Activated T-helper 2 cell treated with anti-CD3 and anti-CD28 coated beads, Interferon-gamma antibody, Interleukin-2, Interleukin-4, amounts not matched to agents 10 μg/mL and 5 μg/mL and 100 μg/mL, durations not matched to agents 14 hours and 24 hours and 36 hours (primary cell): ENCODE results near the gene OR2C1. TPM values are rescaled to one million over a fixed set of nuclear protein-coding genes. Genes with fewer than 3 reads are reported as not detected.

Experiments
- DNase-seq: peaks from one replicate; pipeline ENCODE4 v3.0.0; 2021; ENCODE audit warnings: low spot score
- H3K27ac Mint-ChIP-seq: one replicate; pipeline ENCODE4 v1.8.0; 2021; ENCODE audit warnings: mixed read lengths
- H3K27me3 Mint-ChIP-seq: one replicate; pipeline ENCODE4 v1.8.0; 2021; ENCODE audit warnings: low read depth, mixed read lengths
- H3K36me3 Mint-ChIP-seq: one replicate; pipeline ENCODE4 v1.8.0; 2021; ENCODE audit warnings: low read depth, mixed read lengths
- H3K4me1 Mint-ChIP-seq: one replicate; pipeline ENCODE4 v1.8.0; 2021; ENCODE audit warnings: low read depth, mixed read lengths
- H3K4me3 Mint-ChIP-seq: one replicate; pipeline ENCODE4 v1.8.0; 2021; ENCODE audit warnings: low read depth, mild to moderate bottlenecking, moderate library complexity, mixed read lengths
- H3K9me3 Mint-ChIP-seq: one replicate; pipeline ENCODE4 v1.8.0; 2021; ENCODE audit warnings: mixed read lengths
- intact Hi-C: fragments of 100-400 bp; cut with micrococcal nuclease; formaldehyde crosslinking; loops from one replicate; pipeline ENCODE4 v1.15.1; 2023
- total RNA-seq: library from RNA; stranded (reverse); gene quantifications from 2 replicates; pipeline ENCODE4 v1.2.3, GENCODE V29; 2022

The OR2C1 gene
- total RNA-seq = not detected in 2 replicates

DNA sequence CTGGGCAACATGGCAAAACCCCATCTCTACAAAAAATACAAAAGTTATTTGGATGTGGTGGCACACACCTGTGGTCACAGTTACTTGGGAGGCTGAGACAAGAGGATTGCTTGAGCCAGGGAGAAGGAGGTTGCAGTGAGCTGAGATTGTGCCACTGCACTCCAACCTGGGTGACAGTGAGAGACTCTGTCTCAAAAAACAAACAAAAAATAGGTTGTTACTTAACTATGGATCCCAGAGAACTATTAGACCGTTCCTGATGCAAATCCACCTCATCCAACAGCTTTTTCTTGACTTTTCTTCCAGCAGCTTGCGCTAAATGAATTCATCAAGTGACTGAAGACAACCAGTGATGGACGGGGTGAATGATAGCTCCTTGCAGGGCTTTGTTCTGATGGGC is at the start of gene OR2C1:
Gene OR2C1 (plus strand): TSS at position 301 of the 400 bp plus-strand sequence. CDS start 52 bp downstream, at position 353.
- intact Hi-C loops = no loop called here
- H3K27ac Mint-ChIP-seq = no peak within 1 kb of the TSS
- no peaks in the 10 kb centered on the region for H3K27me3 Mint-ChIP-seq
- peaks cover 38% of the 10 kb centered on the region for H3K9me3 Mint-ChIP-seq
- no peaks in the 10 kb centered on the region for H3K4me1 Mint-ChIP-seq
- H3K4me3 Mint-ChIP-seq = no peak within 1 kb of the TSS
- H3K36me3 Mint-ChIP-seq = no peaks in the 10 kb centered on the region
- DNase-seq = no peak

DNA sequence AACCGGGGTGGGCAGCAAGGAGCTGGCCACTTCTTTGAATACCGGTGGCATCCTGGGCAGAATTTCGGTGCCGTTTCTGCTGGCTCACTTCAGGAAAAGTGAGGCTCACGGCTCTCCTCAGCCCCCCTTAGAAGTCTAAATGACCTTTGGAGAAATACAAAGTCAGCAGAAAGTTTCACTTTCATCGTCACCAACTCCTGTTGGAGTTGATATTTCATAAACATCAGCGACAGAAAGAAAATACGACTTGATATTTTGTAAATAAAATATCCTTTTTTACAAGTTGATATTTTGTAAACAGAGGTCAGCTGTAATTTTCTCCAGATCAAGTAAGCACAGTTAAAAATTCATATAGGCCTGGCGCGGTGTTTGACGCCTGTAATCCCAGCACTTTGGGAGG is 49.6 kb upstream of the OR2C1 start:
- Mint-ChIP-seq H3K27me3 (no peaks in the 10 kb centered on the region), H3K36me3 (peaks cover 80% of the 10 kb centered on the region), H3K4me1 (peaks cover 8% of the 10 kb centered on the region), H3K4me3 (peak overlapping the region; percentile 77), H3K9me3 (peaks cover 64% of the 10 kb centered on the region), H3K27ac (peak overlapping the region; percentile 78)
- DNase-seq = no peak
- intact Hi-C loops = no loop called here

DNA sequence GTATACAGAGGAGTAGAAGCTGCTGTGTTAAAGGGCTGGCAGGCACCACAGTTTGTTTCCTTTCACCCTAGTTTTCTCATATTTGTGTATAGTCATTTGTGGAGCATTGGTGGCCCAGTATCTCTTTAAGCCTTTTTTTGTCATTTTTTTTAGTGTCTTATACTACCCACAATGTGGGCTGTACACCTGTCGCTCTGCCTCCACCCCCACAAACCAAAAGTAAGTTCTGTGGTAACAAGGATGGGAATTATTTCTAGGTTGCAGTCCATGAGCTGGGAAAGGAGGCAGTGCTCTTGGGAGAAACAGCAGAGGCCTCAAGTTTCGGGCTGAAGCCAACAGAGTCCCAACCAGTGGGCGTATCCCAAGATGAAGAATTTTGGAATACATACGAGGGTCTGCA is 44.2 kb upstream of the OR2C1 start:
- no peak for DNase-seq
- intact Hi-C loops = no loop called here
- Mint-ChIP-seq H3K4me3 (no peak overlapping the region), H3K27me3 (no peaks in the 10 kb centered on the region), H3K9me3 (peaks cover 84% of the 10 kb centered on the region), H3K4me1 (no peaks in the 10 kb centered on the region), H3K27ac (no peak overlapping the region), H3K36me3 (peaks cover 100% of the 10 kb centered on the region)

DNA sequence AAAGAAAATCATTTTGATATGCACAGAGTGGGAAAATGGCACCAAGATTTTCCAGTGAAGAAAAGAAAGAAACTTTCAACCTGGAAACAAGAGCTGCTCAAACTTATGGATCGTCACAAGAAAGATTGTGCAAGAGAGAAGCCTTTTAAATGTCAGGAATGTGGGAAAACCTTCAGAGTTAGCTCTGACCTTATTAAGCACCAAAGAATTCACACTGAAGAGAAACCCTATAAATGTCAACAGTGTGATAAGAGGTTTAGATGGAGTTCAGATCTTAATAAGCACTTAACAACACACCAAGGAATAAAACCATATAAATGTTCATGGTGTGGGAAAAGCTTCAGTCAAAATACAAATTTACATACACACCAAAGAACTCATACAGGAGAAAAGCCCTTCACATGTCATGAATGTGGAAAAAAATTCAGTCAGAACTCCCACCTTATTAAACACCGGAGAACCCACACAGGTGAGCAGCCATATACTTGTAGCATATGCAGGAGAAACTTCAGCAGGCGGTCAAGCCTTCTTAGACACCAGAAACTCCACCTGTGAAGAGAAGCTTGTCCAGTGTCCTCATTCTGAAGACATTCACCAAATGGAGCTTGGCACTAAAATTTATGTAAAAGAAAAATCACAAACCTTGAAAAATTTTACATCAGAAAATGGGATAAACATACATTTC is 38.2 kb upstream of the OR2C1 start:
- no peak for DNase-seq
- H3K36me3 Mint-ChIP-seq = peaks cover 78% of the 10 kb centered on the region
- H3K4me3 Mint-ChIP-seq = no peak overlapping the region
- H3K27ac Mint-ChIP-seq = no peak overlapping the region
- peaks cover 88% of the 10 kb centered on the region for H3K9me3 Mint-ChIP-seq
- no peaks in the 10 kb centered on the region for H3K27me3 Mint-ChIP-seq
- H3K4me1 Mint-ChIP-seq = no peaks in the 10 kb centered on the region
- intact Hi-C loops = no loop called here

DNA sequence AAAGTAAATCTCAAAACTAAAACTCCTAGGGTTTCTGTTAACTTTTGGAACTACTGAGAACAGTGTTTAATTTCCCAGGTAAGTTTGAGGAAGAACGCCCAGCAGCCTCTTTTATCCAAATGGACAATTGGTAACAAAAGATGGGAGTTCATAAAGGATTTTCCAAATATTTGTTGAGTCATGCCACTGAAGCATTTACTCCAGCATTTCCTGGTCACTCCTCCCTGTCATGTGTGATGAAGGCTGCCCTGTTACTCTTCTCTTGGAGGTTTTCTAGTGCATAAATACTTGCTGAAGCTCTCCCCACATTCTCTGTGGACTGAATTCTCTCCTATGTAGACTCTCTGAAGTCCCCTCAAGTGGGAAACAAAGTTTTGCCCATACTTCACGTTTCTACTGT is 33.9 kb upstream of the OR2C1 start:
- no peak for DNase-seq
- intact Hi-C loops = no loop called here
- Mint-ChIP-seq H3K36me3 (peaks cover 34% of the 10 kb centered on the region), H3K27ac (no peak overlapping the region), H3K4me1 (no peaks in the 10 kb centered on the region), H3K9me3 (peaks cover 67% of the 10 kb centered on the region), H3K27me3 (no peaks in the 10 kb centered on the region), H3K4me3 (no peak overlapping the region)

DNA sequence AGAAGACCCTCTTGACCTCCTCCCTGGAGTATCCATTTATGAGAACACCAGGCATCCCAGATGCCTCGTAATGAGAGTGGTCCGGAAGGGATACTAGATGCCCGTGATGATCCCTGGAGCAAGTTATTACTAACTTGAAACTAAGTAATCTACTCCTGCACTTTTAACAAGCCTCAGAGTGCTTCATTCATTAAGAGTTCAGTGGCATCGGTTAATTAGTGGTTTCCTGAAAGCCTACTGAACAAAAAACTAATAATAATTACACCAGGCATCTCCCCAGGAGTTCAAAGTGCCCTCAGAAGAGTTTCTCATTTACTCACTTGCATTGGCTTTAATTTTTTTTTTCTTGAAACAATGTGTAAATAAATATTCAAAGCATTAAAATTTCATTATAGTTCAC is 28.2 kb upstream of the OR2C1 start:
- intact Hi-C loops = no loop called here
- Mint-ChIP-seq H3K27ac (no peak overlapping the region), H3K9me3 (peaks cover 39% of the 10 kb centered on the region), H3K27me3 (no peaks in the 10 kb centered on the region), H3K4me1 (no peaks in the 10 kb centered on the region), H3K4me3 (no peak overlapping the region), H3K36me3 (no peaks in the 10 kb centered on the region)
- no peak for DNase-seq

DNA sequence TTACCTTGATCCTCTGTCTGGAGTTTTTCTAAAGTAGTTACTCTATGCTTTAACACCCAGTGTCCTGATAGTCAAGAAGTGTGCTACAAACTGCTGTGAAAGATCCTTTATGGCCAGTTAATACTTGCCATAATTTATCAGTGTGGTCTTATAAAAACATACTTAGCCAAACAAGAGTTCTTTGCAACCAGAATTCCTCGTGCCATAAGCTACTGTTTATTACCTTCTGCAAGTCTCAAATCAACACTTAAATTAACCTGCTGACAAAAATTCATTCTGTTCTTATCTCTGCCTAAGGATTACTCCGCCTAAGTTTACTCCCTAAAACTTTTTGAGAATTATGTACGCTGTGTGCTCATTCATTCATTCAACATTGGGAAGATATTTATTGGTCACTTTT is 27.6 kb upstream of the OR2C1 start:
- intact Hi-C loops = no loop called here
- H3K27ac Mint-ChIP-seq = no peak overlapping the region
- H3K9me3 Mint-ChIP-seq = peaks cover 38% of the 10 kb centered on the region
- no peak overlapping the region for H3K4me3 Mint-ChIP-seq
- H3K36me3 Mint-ChIP-seq = no peaks in the 10 kb centered on the region
- no peaks in the 10 kb centered on the region for H3K27me3 Mint-ChIP-seq
- no peak for DNase-seq
- H3K4me1 Mint-ChIP-seq = no peaks in the 10 kb centered on the region

DNA sequence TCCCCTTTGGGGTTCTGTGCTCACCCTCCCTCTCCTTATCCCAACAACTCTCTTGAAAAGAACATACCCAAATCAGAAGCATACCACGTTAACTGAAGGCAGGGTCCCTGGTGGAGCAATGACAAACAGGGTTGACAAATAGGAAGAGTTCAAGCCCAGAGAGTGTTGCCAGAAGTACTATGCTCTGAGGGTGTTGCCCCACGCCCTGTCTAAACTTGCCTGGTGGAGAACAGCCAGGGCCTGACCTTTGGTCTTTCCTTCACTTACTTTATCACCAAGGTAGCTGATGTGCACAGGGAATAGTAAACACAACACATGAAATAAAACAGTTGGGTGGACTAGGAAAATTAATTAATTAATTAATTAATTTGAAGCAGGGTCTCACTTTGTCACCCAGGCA is 27.0 kb upstream of the OR2C1 start:
- Mint-ChIP-seq H3K9me3 (peaks cover 36% of the 10 kb centered on the region), H3K4me3 (no peak overlapping the region), H3K36me3 (no peaks in the 10 kb centered on the region), H3K27ac (no peak overlapping the region), H3K27me3 (no peaks in the 10 kb centered on the region), H3K4me1 (no peaks in the 10 kb centered on the region)
- intact Hi-C loops = no loop called here
- DNase-seq = no peak

DNA sequence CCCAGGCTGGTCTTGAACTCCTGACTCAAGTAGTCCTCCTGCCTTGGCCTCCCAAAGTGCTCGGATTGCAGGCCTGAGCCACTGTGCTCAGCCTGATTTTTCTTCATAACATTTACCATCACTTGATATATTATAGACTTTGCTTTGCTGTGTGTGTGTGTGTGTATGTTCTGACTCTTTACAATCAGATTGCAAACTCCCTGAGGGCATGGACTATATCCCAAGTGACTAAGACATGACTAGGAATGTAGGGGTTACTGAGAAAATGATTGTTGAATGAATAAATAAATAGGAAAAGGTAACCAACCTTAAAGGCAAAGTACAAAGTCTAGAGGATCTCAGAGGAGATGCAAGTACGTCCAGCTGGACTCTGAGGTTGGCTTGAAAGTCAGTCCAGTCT is 9.6 kb upstream of the OR2C1 start:
- intact Hi-C loops = no loop called here
- no peak overlapping the region for H3K4me3 Mint-ChIP-seq

DNA sequence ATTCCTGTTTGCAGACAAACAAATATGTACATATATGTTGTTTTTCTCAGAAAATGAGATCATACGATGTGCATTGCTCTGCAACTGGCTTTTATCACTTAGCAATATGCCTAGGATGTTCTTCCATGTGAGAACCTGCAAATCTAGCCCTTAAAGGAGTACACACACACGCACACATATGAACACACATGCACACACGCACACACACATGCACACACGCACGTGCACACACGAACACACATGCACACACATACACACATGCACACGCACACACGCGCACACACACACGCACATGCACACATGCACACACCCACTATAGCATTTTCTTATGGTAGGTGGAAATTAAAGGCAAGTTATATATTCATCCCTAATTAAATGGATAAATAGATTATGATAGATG is 8.1 kb upstream of the OR2C1 start:
- no peaks in the 10 kb centered on the region for H3K27me3 Mint-ChIP-seq
- DNase-seq = no peak
- no peak overlapping the region for H3K27ac Mint-ChIP-seq
- H3K9me3 Mint-ChIP-seq = peaks cover 22% of the 10 kb centered on the region
- no peaks in the 10 kb centered on the region for H3K36me3 Mint-ChIP-seq
- H3K4me3 Mint-ChIP-seq = no peak overlapping the region
- intact Hi-C loops = no loop called here
- H3K4me1 Mint-ChIP-seq = no peaks in the 10 kb centered on the region

More for the DNA sequence above, 9.6 kb upstream of the OR2C1 start:
- Mint-ChIP-seq H3K27me3 (no peaks in the 10 kb centered on the region), H3K27ac (no peak overlapping the region), H3K36me3 (no peaks in the 10 kb centered on the region), H3K9me3 (peaks cover 23% of the 10 kb centered on the region), H3K4me1 (no peaks in the 10 kb centered on the region)
- DNase-seq = no peak

DNA sequence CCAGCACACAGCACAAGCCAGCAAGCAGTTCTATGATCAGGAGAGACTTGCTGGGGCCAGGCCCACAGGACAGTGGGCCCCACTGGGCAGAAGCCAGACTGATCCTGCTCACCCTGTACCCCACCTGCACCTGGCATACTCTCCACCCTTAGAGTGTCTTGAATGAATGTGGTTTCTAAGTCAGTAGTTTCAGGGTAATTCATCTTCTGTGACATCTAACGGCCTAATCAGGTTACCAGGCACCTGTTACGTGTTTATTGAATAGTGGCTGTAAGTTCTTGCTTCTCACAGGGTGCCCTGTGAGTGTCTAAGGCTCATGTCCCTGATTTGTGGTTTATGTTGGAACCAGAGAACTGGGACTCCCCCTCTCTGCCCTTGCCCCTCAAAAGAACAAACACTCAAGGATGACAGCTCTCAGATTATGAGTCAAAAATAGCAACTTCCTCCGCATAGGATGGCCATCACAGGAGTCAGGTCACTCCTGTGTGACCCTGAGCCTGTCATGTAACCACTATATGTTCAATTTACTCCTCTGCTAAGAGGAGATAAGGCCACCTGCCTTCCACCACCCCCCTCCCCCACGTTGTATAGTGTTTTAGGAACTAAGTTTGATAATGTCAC is 7.0 kb upstream of the OR2C1 start:
- Mint-ChIP-seq H3K36me3 (no peaks in the 10 kb centered on the region), H3K27me3 (no peaks in the 10 kb centered on the region), H3K27ac (no peak overlapping the region), H3K4me1 (no peaks in the 10 kb centered on the region), H3K9me3 (peaks cover 18% of the 10 kb centered on the region), H3K4me3 (no peak overlapping the region)
- intact Hi-C loops = no loop called here
- DNase-seq = no peak

DNA sequence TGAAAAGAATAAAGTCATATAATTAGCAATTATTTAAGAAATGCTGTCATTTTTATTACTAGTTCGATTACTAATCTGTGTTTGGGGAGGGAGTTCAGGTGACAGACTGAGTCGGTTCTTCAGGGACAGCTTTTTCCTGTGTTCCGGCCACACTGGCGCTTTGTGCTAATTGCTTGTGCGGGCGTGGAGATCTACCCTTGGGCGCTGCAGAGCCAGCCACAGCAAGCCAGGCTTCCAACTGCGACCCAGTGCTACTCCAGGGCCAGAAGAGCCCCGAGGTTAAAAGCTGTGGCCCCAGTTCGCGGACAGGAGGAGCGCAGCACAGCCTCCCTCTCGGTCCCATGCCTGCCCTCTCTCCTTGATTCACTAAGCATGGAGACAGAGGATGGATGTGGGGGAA is 6.5 kb upstream of the OR2C1 start:
- no peak overlapping the region for H3K4me3 Mint-ChIP-seq
- H3K27me3 Mint-ChIP-seq = no peaks in the 10 kb centered on the region
- no peak for DNase-seq
- no peaks in the 10 kb centered on the region for H3K36me3 Mint-ChIP-seq
- H3K4me1 Mint-ChIP-seq = no peaks in the 10 kb centered on the region
- no peak overlapping the region for H3K27ac Mint-ChIP-seq
- H3K9me3 Mint-ChIP-seq = peaks cover 20% of the 10 kb centered on the region
- intact Hi-C loops = no loop called here

DNA sequence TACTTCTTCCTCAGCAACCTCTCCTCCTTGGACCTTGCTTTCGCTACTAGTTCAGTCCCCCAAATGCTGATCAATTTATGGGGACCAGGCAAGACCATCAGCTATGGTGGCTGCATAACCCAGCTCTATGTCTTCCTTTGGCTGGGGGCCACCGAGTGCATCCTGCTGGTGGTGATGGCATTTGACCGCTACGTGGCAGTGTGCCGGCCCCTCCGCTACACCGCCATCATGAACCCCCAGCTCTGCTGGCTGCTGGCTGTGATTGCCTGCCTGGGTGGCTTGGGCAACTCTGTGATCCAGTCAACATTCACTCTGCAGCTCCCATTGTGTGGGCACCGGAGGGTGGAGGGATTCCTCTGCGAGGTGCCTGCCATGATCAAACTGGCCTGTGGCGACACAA is 429 bp downstream of the OR2C1 start:
- Mint-ChIP-seq H3K36me3 (no peaks in the 10 kb centered on the region), H3K9me3 (peaks cover 36% of the 10 kb centered on the region), H3K27me3 (no peaks in the 10 kb centered on the region), H3K4me1 (no peaks in the 10 kb centered on the region), H3K27ac (no peak overlapping the region), H3K4me3 (no peak overlapping the region)
- intact Hi-C loops = no loop called here
- no peak for DNase-seq
